ENCODE measurements around the gene ANO1.

- TF ChIP-seq CTCF (IDR thresholded peaks at IDR 0.05) (peak; percentile 13 to 42 (median 22)), POLR2A (IDR thresholded peaks at IDR 0.05) (peak; percentile 11)
Observed at GRCh38 chr11:70128435-70128906, 50.4 kb downstream of the ANO1 start.
